ENCODE results near the gene SLC22A17.

Gene SLC22A17

GRCh38 chr14:23376482-23377197, 24.0 kb upstream of the SLC22A17 start, which contains the start of gene CMTM5:
Gene CMTM5, plus strand, starts transcription at chr14:23377046. Its CDS starts 206 bp downstream, at chr14:23377252.
- 0 out of 2 replicates have a peak, but pooled peaks cover 5% of the 10 kb centered on the region for H3K4me1 ChIP-seq (ENCODE audit: control insufficient read depth, low read length)
- no peaks in the 10 kb centered on the region for H3F3A ChIP-seq (ENCODE audit: control insufficient read depth, insufficient read depth)
- H3K4me2 ChIP-seq (ENCODE audit: low read length) = no peak within 1 kb of the TSS
- no peaks in the 10 kb centered on the region for H3K9me2 ChIP-seq (replicated peaks; ENCODE audit: control insufficient read depth, low read length)
- H3K27me3 ChIP-seq (ENCODE audit: control insufficient read depth, low read length) = 0 out of 2 replicates have a peak, but pooled peaks cover 2% of the 10 kb centered on the region
- H3K79me2 ChIP-seq (ENCODE audit: control insufficient read depth, low read length) = no peaks in the 10 kb centered on the region
- H3K9me3 ChIP-seq (ENCODE audit: control insufficient read depth, insufficient read depth, low read length) = no peaks in the 10 kb centered on the region
- TF ChIP-seq EZH2phosphoT487 (IDR thresholded peaks at IDR 0.05; ENCODE audit: borderline replicate concordance, low read length) = no peak
- H3K36me3 ChIP-seq (ENCODE audit: control insufficient read depth, low read length) = no peaks in the 10 kb centered on the region
- H3K27ac ChIP-seq (ENCODE audit: low read depth, low read length) = no peak within 1 kb of the TSS
- no peaks in the 10 kb centered on the region for H4K20me1 ChIP-seq (ENCODE audit: control insufficient read depth, insufficient read depth, low read depth, low read length)
- H3K4me3 ChIP-seq (ENCODE audit: low read length) = no peak within 1 kb of the TSS

DNA sequence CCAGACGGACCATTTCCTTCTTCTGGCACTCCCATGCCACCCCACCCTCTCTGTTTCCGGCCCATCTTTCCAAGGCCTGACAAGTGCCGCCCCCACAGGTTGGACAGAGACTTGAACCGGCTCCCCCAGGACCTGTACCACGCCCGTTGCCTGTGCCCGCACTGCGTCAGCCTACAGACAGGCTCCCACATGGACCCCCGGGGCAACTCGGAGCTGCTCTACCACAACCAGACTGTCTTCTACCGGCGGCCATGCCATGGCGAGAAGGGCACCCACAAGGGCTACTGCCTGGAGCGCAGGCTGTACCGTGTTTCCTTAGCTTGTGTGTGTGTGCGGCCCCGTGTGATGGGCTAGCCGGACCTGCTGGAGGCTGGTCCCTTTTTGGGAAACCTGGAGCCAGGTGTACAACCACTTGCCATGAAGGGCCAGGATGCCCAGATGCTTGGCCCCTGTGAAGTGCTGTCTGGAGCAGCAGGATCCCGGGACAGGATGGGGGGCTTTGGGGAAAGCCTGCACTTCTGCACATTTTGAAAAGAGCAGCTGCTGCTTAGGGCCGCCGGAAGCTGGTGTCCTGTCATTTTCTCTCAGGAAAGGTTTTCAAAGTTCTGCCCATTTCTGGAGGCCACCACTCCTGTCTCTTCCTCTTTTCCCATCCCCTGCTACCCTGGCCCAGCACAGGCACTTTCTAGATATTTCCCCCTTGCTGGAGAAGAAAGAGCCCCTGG, 23.0 kb upstream of the SLC22A17 start:
- TF ChIP-seq EZH2phosphoT487 (IDR thresholded peaks at IDR 0.05; ENCODE audit: borderline replicate concordance, low read length) = no peak
- TF ChIP-seq, protein P1, sequence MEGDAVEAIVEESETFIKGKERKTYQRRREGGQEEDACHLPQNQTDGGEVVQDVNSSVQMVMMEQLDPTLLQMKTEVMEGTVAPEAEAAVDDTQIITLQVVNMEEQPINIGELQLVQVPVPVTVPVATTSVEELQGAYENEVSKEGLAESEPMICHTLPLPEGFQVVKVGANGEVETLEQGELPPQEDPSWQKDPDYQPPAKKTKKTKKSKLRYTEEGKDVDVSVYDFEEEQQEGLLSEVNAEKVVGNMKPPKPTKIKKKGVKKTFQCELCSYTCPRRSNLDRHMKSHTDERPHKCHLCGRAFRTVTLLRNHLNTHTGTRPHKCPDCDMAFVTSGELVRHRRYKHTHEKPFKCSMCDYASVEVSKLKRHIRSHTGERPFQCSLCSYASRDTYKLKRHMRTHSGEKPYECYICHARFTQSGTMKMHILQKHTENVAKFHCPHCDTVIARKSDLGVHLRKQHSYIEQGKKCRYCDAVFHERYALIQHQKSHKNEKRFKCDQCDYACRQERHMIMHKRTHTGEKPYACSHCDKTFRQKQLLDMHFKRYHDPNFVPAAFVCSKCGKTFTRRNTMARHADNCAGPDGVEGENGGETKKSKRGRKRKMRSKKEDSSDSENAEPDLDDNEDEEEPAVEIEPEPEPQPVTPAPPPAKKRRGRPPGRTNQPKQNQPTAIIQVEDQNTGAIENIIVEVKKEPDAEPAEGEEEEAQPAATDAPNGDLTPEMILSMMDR (IDR thresholded peaks at IDR 0.05; ENCODE audit: low read depth, low read length, poor library complexity, severe bottlenecking) = no peak
- Histone ChIP-seq H4K20me1 (ENCODE audit: control insufficient read depth, insufficient read depth, low read depth, low read length) (no peaks in the 10 kb centered on the region), H3K9me3 (ENCODE audit: control insufficient read depth, insufficient read depth, low read length) (no peaks in the 10 kb centered on the region), H3F3A (ENCODE audit: control insufficient read depth, insufficient read depth) (no peaks in the 10 kb centered on the region), H3K36me3 (ENCODE audit: control insufficient read depth, low read length) (no peaks in the 10 kb centered on the region), H3K4me2 (ENCODE audit: low read length) (no peak overlapping the region), H3K27ac (ENCODE audit: low read depth, low read length) (no peak overlapping the region), H3K4me1 (ENCODE audit: control insufficient read depth, low read length) (0 out of 2 replicates have a peak, but pooled peaks cover 5% of the 10 kb centered on the region), H3K4me3 (ENCODE audit: low read length) (no peak overlapping the region), H3K79me2 (ENCODE audit: control insufficient read depth, low read length) (no peaks in the 10 kb centered on the region), H3K27me3 (ENCODE audit: control insufficient read depth, low read length) (0 out of 2 replicates have a peak, but pooled peaks cover 2% of the 10 kb centered on the region), H3K9me2 (replicated peaks; ENCODE audit: control insufficient read depth, low read length) (no peaks in the 10 kb centered on the region)

DNA sequence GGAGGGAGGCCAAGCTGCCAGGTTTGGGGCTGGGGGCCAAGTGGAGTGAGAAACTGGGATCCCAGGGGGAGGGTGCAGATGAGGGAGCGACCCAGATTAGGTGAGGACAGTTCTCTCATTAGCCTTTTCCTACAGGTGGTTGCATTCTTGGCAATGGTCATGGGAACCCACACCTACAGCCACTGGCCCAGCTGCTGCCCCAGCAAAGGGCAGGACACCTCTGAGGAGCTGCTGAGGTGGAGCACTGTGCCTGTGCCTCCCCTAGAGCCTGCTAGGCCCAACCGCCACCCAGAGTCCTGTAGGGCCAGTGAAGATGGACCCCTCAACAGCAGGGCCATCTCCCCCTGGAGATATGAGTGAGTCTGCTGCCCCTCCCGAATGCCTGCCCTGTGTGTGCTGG, 20.4 kb upstream of the SLC22A17 start:
- Histone ChIP-seq H3K27ac (ENCODE audit: low read depth, low read length) (no peak overlapping the region), H3K4me3 (ENCODE audit: low read length) (no peak overlapping the region), H3K27me3 (ENCODE audit: control insufficient read depth, low read length) (0 out of 2 replicates have a peak, but pooled peaks cover 5% of the 10 kb centered on the region), H3K4me1 (ENCODE audit: control insufficient read depth, low read length) (0 out of 2 replicates have a peak, but pooled peaks cover 5% of the 10 kb centered on the region), H4K20me1 (ENCODE audit: control insufficient read depth, insufficient read depth, low read depth, low read length) (no peaks in the 10 kb centered on the region), H3K9me2 (replicated peaks; ENCODE audit: control insufficient read depth, low read length) (no peaks in the 10 kb centered on the region), H3F3A (ENCODE audit: control insufficient read depth, insufficient read depth) (no peaks in the 10 kb centered on the region), H3K9me3 (ENCODE audit: control insufficient read depth, insufficient read depth, low read length) (no peaks in the 10 kb centered on the region), H3K36me3 (ENCODE audit: control insufficient read depth, low read length) (no peaks in the 10 kb centered on the region), H3K79me2 (ENCODE audit: control insufficient read depth, low read length) (no peaks in the 10 kb centered on the region), H3K4me2 (ENCODE audit: low read length) (no peak overlapping the region)
- TF ChIP-seq, protein P1 (IDR thresholded peaks at IDR 0.05; ENCODE audit: low read depth, low read length, poor library complexity, severe bottlenecking) = no peak
- TF ChIP-seq EZH2phosphoT487 (IDR thresholded peaks at IDR 0.05; ENCODE audit: borderline replicate concordance, low read length) = no peak
